ENCODE data around the gene KCNIP3.

KCNIP3 gene

DNA sequence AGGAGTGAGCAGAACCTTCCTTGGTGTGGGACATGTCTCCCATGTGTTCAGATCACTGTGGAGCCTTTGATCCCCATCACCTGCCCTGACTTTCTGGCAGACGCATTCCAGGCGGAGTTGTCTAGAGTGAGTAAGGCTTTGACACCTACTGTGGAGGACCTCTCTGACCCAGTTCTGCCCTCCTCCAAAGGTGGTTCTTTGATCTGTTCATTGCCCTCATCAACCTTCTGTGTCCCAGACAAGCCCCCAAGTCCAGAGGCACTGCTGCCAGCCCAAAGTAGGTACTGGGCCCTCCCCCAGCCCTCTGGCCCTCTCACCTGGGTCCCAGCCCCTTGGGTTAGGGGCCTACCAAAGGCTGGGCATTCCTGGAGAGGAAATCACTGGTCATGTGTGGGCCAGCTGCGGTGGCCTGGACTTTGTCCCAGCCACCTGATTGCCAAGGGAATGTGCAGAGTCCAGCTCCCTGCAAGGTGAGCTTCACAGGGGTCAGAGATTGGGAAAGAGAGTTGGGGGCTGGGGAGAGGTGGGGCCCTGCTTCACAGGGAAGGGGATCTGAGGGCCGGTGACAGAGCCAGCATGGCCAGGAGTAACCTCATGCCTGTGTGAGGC lies 93.2 kb downstream of the KCNIP3 start:
- no peak overlapping the region for H3K4me3 ChIP-seq (ENCODE audit: insufficient read length, low read depth)
- no peak for TF ChIP-seq ZNF274 (IDR thresholded peaks at IDR 0.05; ENCODE audit: low read depth, low read length)
- TF ChIP-seq YY1 (IDR thresholded peaks at IDR 0.05; ENCODE audit: insufficient read depth, insufficient read length): no peak
- no peak for TF ChIP-seq SUZ12 (IDR thresholded peaks at IDR 0.05; ENCODE audit: extremely low read depth, insufficient read depth, insufficient read length)
- no peak for DNase-seq (ENCODE audit: low read depth, low spot score)
- H3K9me3 ChIP-seq (ENCODE audit: insufficient read depth, low read length): no peaks in the 10 kb centered on the region
- no peak overlapping the region for H3K9ac ChIP-seq (ENCODE audit: insufficient read length, low read depth)
- H3K27me3 ChIP-seq (ENCODE audit: insufficient read depth, insufficient read length): peaks cover 23% of the 10 kb centered on the region
- H3K4me1 ChIP-seq (ENCODE audit: insufficient read depth, insufficient read length): peaks cover 11% of the 10 kb centered on the region
- no peaks in the 10 kb centered on the region for H3K36me3 ChIP-seq (ENCODE audit: insufficient read depth, insufficient read length, low read length)

GRCh38 chr2:95390881-95391321 lies 93.8 kb downstream of the KCNIP3 start:
- Histone ChIP-seq H3K4me1 (ENCODE audit: insufficient read depth, insufficient read length) (peaks cover 6% of the 10 kb centered on the region), H3K9me3 (ENCODE audit: insufficient read depth, low read length) (no peaks in the 10 kb centered on the region), H3K9ac (ENCODE audit: insufficient read length, low read depth) (no peak overlapping the region), H3K36me3 (ENCODE audit: insufficient read depth, insufficient read length, low read length) (no peaks in the 10 kb centered on the region), H3K4me3 (ENCODE audit: insufficient read length, low read depth) (no peak overlapping the region), H3K27me3 (ENCODE audit: insufficient read depth, insufficient read length) (peaks cover 23% of the 10 kb centered on the region)
- DNase-seq (ENCODE audit: low read depth, low spot score): no peak
- TF ChIP-seq ZNF274 (IDR thresholded peaks at IDR 0.05; ENCODE audit: low read depth, low read length): no peak
- TF ChIP-seq YY1 (IDR thresholded peaks at IDR 0.05; ENCODE audit: insufficient read depth, insufficient read length): no peak

GRCh38 chr2:95391641-95392310 lies 94.6 kb downstream of the KCNIP3 start:
- no peaks in the 10 kb centered on the region for H3K36me3 ChIP-seq (ENCODE audit: insufficient read depth, insufficient read length, low read length)
- peaks cover 23% of the 10 kb centered on the region for H3K27me3 ChIP-seq (ENCODE audit: insufficient read depth, insufficient read length)
- no peak overlapping the region for H3K4me3 ChIP-seq (ENCODE audit: insufficient read length, low read depth)
- no peak overlapping the region for H3K9ac ChIP-seq (ENCODE audit: insufficient read length, low read depth)
- peaks cover 6% of the 10 kb centered on the region for H3K4me1 ChIP-seq (ENCODE audit: insufficient read depth, insufficient read length)
- no peaks in the 10 kb centered on the region for H3K9me3 ChIP-seq (ENCODE audit: insufficient read depth, low read length)
- no peak for DNase-seq (ENCODE audit: low read depth, low spot score)
- TF ChIP-seq YY1 (IDR thresholded peaks at IDR 0.05; ENCODE audit: insufficient read depth, insufficient read length) (no peak), SUZ12 (IDR thresholded peaks at IDR 0.05; ENCODE audit: extremely low read depth, insufficient read depth, insufficient read length) (no peak), ZNF274 (IDR thresholded peaks at IDR 0.05; ENCODE audit: low read depth, low read length) (no peak)

DNA sequence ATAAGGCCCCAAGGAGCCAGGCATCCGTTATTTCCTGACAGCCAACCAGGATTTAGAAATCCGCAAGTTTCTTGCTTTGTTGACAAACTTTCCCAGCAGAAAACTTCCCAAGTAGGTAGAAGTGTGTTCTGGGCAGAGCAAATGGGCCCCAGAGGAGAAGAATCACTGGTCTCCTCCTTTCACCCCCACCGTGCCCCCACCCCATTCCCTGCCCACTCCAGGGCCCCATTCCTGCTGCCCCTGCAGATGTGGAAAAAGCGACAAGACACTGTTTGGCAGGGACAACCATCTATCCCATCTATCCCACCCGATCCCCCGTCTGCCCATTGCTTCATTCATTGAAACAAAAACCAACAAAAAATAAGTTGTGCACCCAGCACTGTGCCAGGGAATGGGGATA lies 95.2 kb downstream of the KCNIP3 start:
- Histone ChIP-seq H3K27me3 (ENCODE audit: insufficient read depth, insufficient read length) (peaks cover 23% of the 10 kb centered on the region), H3K4me3 (ENCODE audit: insufficient read length, low read depth) (no peak overlapping the region), H3K9ac (ENCODE audit: insufficient read length, low read depth) (no peak overlapping the region), H3K36me3 (ENCODE audit: insufficient read depth, insufficient read length, low read length) (no peaks in the 10 kb centered on the region), H3K4me1 (ENCODE audit: insufficient read depth, insufficient read length) (peaks cover 6% of the 10 kb centered on the region), H3K9me3 (ENCODE audit: insufficient read depth, low read length) (no peaks in the 10 kb centered on the region)
- DNase-seq (ENCODE audit: low read depth, low spot score): no peak
- no peak for TF ChIP-seq SUZ12 (IDR thresholded peaks at IDR 0.05; ENCODE audit: extremely low read depth, insufficient read depth, insufficient read length)
- TF ChIP-seq ZNF274 (IDR thresholded peaks at IDR 0.05; ENCODE audit: low read depth, low read length): no peak
- no peak for TF ChIP-seq YY1 (IDR thresholded peaks at IDR 0.05; ENCODE audit: insufficient read depth, insufficient read length)

GRCh38 chr2:95392730-95393455 lies 95.7 kb downstream of the KCNIP3 start:
- Histone ChIP-seq H3K9me3 (ENCODE audit: insufficient read depth, low read length) (no peaks in the 10 kb centered on the region), H3K4me1 (ENCODE audit: insufficient read depth, insufficient read length) (peaks cover 6% of the 10 kb centered on the region), H3K27me3 (ENCODE audit: insufficient read depth, insufficient read length) (peaks cover 23% of the 10 kb centered on the region), H3K9ac (ENCODE audit: insufficient read length, low read depth) (no peak overlapping the region), H3K36me3 (ENCODE audit: insufficient read depth, insufficient read length, low read length) (no peaks in the 10 kb centered on the region), H3K4me3 (ENCODE audit: insufficient read length, low read depth) (no peak overlapping the region)
- no peak for DNase-seq (ENCODE audit: low read depth, low spot score)
- TF ChIP-seq ZNF274 (IDR thresholded peaks at IDR 0.05; ENCODE audit: low read depth, low read length): no peak

GRCh38 chr2:95393901-95394300 lies 96.8 kb downstream of the KCNIP3 start:
- peaks cover 6% of the 10 kb centered on the region for H3K4me1 ChIP-seq (ENCODE audit: insufficient read depth, insufficient read length)
- no peaks in the 10 kb centered on the region for H3K36me3 ChIP-seq (ENCODE audit: insufficient read depth, insufficient read length, low read length)
- peaks cover 14% of the 10 kb centered on the region for H3K27me3 ChIP-seq (ENCODE audit: insufficient read depth, insufficient read length)
- H3K9me3 ChIP-seq (ENCODE audit: insufficient read depth, low read length): no peaks in the 10 kb centered on the region
- no peak for DNase-seq (ENCODE audit: low read depth, low spot score)
- no peak overlapping the region for H3K4me3 ChIP-seq (ENCODE audit: insufficient read length, low read depth)
- TF ChIP-seq YY1 (IDR thresholded peaks at IDR 0.05; ENCODE audit: insufficient read depth, insufficient read length) (no peak), ZNF274 (IDR thresholded peaks at IDR 0.05; ENCODE audit: low read depth, low read length) (no peak), SUZ12 (IDR thresholded peaks at IDR 0.05; ENCODE audit: extremely low read depth, insufficient read depth, insufficient read length) (no peak)
- H3K9ac ChIP-seq (ENCODE audit: insufficient read length, low read depth): no peak overlapping the region

GRCh38 chr2:95399061-95399460 lies 101.9 kb downstream of the KCNIP3 start:
- no peak for TF ChIP-seq SUZ12 (IDR thresholded peaks at IDR 0.05; ENCODE audit: extremely low read depth, insufficient read depth, insufficient read length)
- TF ChIP-seq YY1 (IDR thresholded peaks at IDR 0.05; ENCODE audit: insufficient read depth, insufficient read length): no peak
- TF ChIP-seq ZNF274 (IDR thresholded peaks at IDR 0.05; ENCODE audit: low read depth, low read length): no peak

More at GRCh38 chr2:95399061-95399460, 101.9 kb downstream of the KCNIP3 start:
- Histone ChIP-seq H3K27me3 (ENCODE audit: insufficient read depth, insufficient read length) (peaks cover 7% of the 10 kb centered on the region), H3K9me3 (ENCODE audit: insufficient read depth, low read length) (no peaks in the 10 kb centered on the region), H3K36me3 (ENCODE audit: insufficient read depth, insufficient read length, low read length) (no peaks in the 10 kb centered on the region), H3K4me3 (ENCODE audit: insufficient read length, low read depth) (no peak overlapping the region), H3K4me1 (ENCODE audit: insufficient read depth, insufficient read length) (peaks cover 3% of the 10 kb centered on the region), H3K9ac (ENCODE audit: insufficient read length, low read depth) (no peak overlapping the region)
- no peak for DNase-seq (ENCODE audit: low read depth, low spot score)

Data from NT2/D1 (cell line).